NCI-H1417 (cell line): ENCODE data around the gene SALL4.
"Not testable (repeated sequence)": the region's sequence is repeated elsewhere in the genome, so short reads cannot be mapped to it uniquely, and the experiment has no call there.

ENCODE experiments used
- DNase-seq, 3 experiments: peaks; one replicate each; lab custom pipeline; 2025; lab: John Stamatoyannopoulos, UW

Gene SALL4

GRCh38 chr20:51802170-51802751, at the start of gene SALL4:
TSS of gene SALL4 (minus strand) at chr20:51802521. CDS start at chr20:51802408, 113 bp downstream.
- no peak for DNase-seq

GRCh38 chr20:51848346-51848745, 46.0 kb upstream of the SALL4 start:
- no peak for DNase-seq

GRCh38 chr20:51840865-51841264, 38.5 kb upstream of the SALL4 start:
- no peak for DNase-seq

- DNase-seq: no peak
Observed at GRCh38 chr20:51837876-51838420, 35.6 kb upstream of the SALL4 start.

GRCh38 chr20:51837436-51837835, 35.1 kb upstream of the SALL4 start:
- no peak for DNase-seq

- DNase-seq: no peak
Observed at GRCh38 chr20:51833326-51833725, 31.0 kb upstream of the SALL4 start.

- no peak for DNase-seq
Observed at GRCh38 chr20:51832276-51832675, 30.0 kb upstream of the SALL4 start.

- DNase-seq: no peak
Observed at GRCh38 chr20:51831866-51832265, 29.5 kb upstream of the SALL4 start.

- no peak for DNase-seq
Observed at GRCh38 chr20:51830538-51830937, 28.2 kb upstream of the SALL4 start.

GRCh38 chr20:51828762-51829161, 26.4 kb upstream of the SALL4 start:
- DNase-seq: no peak

GRCh38 chr20:51826372-51826771, 24.1 kb upstream of the SALL4 start:
- DNase-seq: no peak

GRCh38 chr20:51818479-51819008, 16.2 kb upstream of the SALL4 start:
- no peak for DNase-seq

GRCh38 chr20:51816856-51817255, 14.5 kb upstream of the SALL4 start:
- not testable (repeated sequence) for DNase-seq

GRCh38 chr20:51815383-51816076, 13.2 kb upstream of the SALL4 start:
- DNase-seq: no peak

GRCh38 chr20:51812861-51813260, 10.5 kb upstream of the SALL4 start:
- DNase-seq: no peak

GRCh38 chr20:51811514-51812128, 9.3 kb upstream of the SALL4 start:
- peak in 1 of 3 experiments; percentile 47 for DNase-seq

- DNase-seq: no peak
Observed at GRCh38 chr20:51811042-51811355, 8.7 kb upstream of the SALL4 start.

- DNase-seq: no peak
Observed at GRCh38 chr20:51810155-51811041, 8.1 kb upstream of the SALL4 start.

GRCh38 chr20:51807720-51808250, 5.5 kb upstream of the SALL4 start:
- DNase-seq: no peak

- DNase-seq: no peak
Observed at GRCh38 chr20:51804754-51805153, 2.4 kb upstream of the SALL4 start.

GRCh38 chr20:51803148-51803854, 980 bp upstream of the SALL4 start:
- DNase-seq: no peak
